HCT116 (cell line): ENCODE results near the gene SEMA5B. TPM values are rescaled to one million over a fixed set of nuclear protein-coding genes. Genes with fewer than 3 reads are reported as not detected.

Experiments used
- ATAC-seq: fragments of 200-7000 bp; cut with Tn5 transposase; 2 replicates; pipeline ENCODE4 v1.9.1; 2020; ENCODE audit warnings: mild to moderate bottlenecking, moderate library complexity
- BruUV-seq: library from RNA; stranded (reverse); fragments of 400-500 nt; replicated peaks from 2 replicates; lab custom pipeline; 2021; lab: Mats Ljungman, UMichigan
- CTCF ChIA-PET: fragments of 300-600 bp; sonication (Branson Sonifier 250); formaldehyde crosslinking; loops from one replicate; lab custom pipeline; 2021; ENCODE audit warnings: antibody characterized with exemption; lab: Charles Lee
- POLR2A ChIA-PET: fragments of 300-600, 350-600 bp; sonication (Branson Sonifier 250); formaldehyde crosslinking; loops from one replicate; lab custom pipeline; 2021; ENCODE audit warnings: antibody characterized with exemption; lab: Charles Lee
- RAD21 ChIA-PET, 2 experiments: fragments of 300-600 bp; sonication (Branson Sonifier 250); formaldehyde crosslinking; loops; one replicate each; lab custom pipeline; 2023; ENCODE audit warnings: low total read pairs in 2 of 2; ENCODE audit not compliant: uncharacterized antibody in 2 of 2, unreplicated experiment in 2 of 2, low non-redundant PET in 1 of 2; lab: Charles Lee
- DNase-seq: peaks from one replicate; pipeline ENCODE4 v3.0.0-alpha.2; 2010; ENCODE audit warnings: low read depth, low spot score
- H2AFZ ChIP-seq: fragments of 200-600 bp; shearing (Covaris generic), sonication (generic); 2 replicates; pipeline ENCODE4 v1.6.1; 2017; ENCODE audit warnings: low read depth, mixed run types, mixed read lengths, antibody characterized with exemption, low read length; ENCODE audit not compliant: poor library complexity, severe bottlenecking
- H3K27ac ChIP-seq: 2 replicates; pipeline ENCODE4 v1.5.1; 2012; ENCODE audit warnings: low read depth, low read length
- H3K27me3 ChIP-seq: fragments of 200-600 bp; sonication (generic); 2 replicates; pipeline ENCODE4 v1.6.1; 2016; ENCODE audit warnings: mixed run types, low read length, mixed read lengths; ENCODE audit not compliant: insufficient read depth
- H3K36me3 ChIP-seq, 2 experiments: fragments of 200-500 bp in 1 of 2; fragments of 200-600 bp in 1 of 2; sonication (Bioruptor generic) in 1 of 2; sonication (generic) in 1 of 2; 2 replicates each; pipeline versions ENCODE4 v1.5.1 to v1.6.1; 2014 to 2016; ENCODE audit warnings: low read length in 2 of 2, inconsistent platforms in 1 of 2, mixed read lengths in 1 of 2, mixed run types in 1 of 2; ENCODE audit not compliant: insufficient read depth in 2 of 2, control insufficient read depth in 1 of 2
- H3K4me1 ChIP-seq, 2 experiments: fragments of 200-600 bp in 1 of 2; sonication (generic) in 1 of 2; 2 replicates each; pipeline versions ENCODE4 v1.5.1 to v1.6.1; 2012 to 2017; ENCODE audit warnings: low read length in 2 of 2, inconsistent platforms in 1 of 2, mild to moderate bottlenecking in 1 of 2, mixed read lengths in 1 of 2, mixed run types in 1 of 2, moderate library complexity in 1 of 2; ENCODE audit not compliant: insufficient read depth in 2 of 2, control insufficient read depth in 1 of 2
- H3K4me2 ChIP-seq: fragments of 200-600 bp; sonication (generic); 2 replicates; pipeline ENCODE4 v1.6.1; 2017; ENCODE audit warnings: mixed run types, low read length, mixed read lengths
- H3K4me3 ChIP-seq, 2 experiments: fragments of 200-600 bp in 1 of 2; sonication (generic) in 1 of 2; replicated peaks in 1 of 2; 2 replicates each; pipeline ENCODE4 v1.5.1; 2011 to 2016; ENCODE audit warnings: low read length in 2 of 2, control low read depth in 1 of 2, low read depth in 1 of 2, mild to moderate bottlenecking in 1 of 2, mixed read lengths in 1 of 2, mixed run types in 1 of 2
- H3K79me2 ChIP-seq: fragments of 200-600 bp; sonication (generic); 2 replicates; pipeline ENCODE4 v1.6.1; 2017; ENCODE audit warnings: mild to moderate bottlenecking, mixed run types, low read length, moderate library complexity, mixed read lengths; ENCODE audit not compliant: insufficient read depth
- H3K9ac ChIP-seq: fragments of 200-600 bp; sonication (generic); 2 replicates; pipeline ENCODE4 v1.6.1; 2016; ENCODE audit warnings: low read length, mixed read lengths
- H3K9me2 ChIP-seq: fragments of 200-600 bp; sonication (generic), shearing (Covaris generic); 2 replicates; pipeline ENCODE4 v1.6.1; 2017; ENCODE audit warnings: mixed run types, mild to moderate bottlenecking, moderate library complexity; ENCODE audit not compliant: insufficient read depth
- H3K9me3 ChIP-seq, 2 experiments: fragments of 200-500 bp in 1 of 2; fragments of 200-600 bp in 1 of 2; sonication (Bioruptor generic) in 1 of 2; sonication (generic) in 1 of 2; 2 replicates each; pipeline ENCODE4 v1.6.1; 2014 to 2017; ENCODE audit warnings: low read length in 2 of 2, mixed read lengths in 2 of 2, inconsistent platforms in 1 of 2, low read depth in 1 of 2, mild to moderate bottlenecking in 1 of 2, mixed run types in 1 of 2, moderate library complexity in 1 of 2; ENCODE audit not compliant: control insufficient read depth in 1 of 2, insufficient read depth in 1 of 2
- H4K20me1 ChIP-seq: fragments of 200-600 bp; sonication (generic), shearing (Covaris generic); 2 replicates; pipeline ENCODE4 v1.6.1; 2017; ENCODE audit warnings: mixed run types, mild to moderate bottlenecking, moderate library complexity; ENCODE audit not compliant: insufficient read depth
- ATF3 ChIP-seq: IDR thresholded peaks from 2 replicates; pipeline ENCODE4 v1.6.1; 2012
- CBX3 ChIP-seq: IDR thresholded peaks from 2 replicates; pipeline ENCODE4 v1.6.1; 2012; ENCODE audit warnings: low read depth
- CEBPB ChIP-seq: IDR thresholded peaks from 2 replicates; pipeline ENCODE4 v1.6.1; 2012; ENCODE audit warnings: low read depth
- ELF1 ChIP-seq: IDR thresholded peaks from 2 replicates; pipeline ENCODE4 v1.6.1; 2012; ENCODE audit warnings: low read depth, borderline replicate concordance
- EZH2phosphoT487 ChIP-seq: fragments of 200-600 bp; IDR thresholded peaks from 2 replicates; pipeline ENCODE4 v1.6.1; 2018; ENCODE audit warnings: antibody characterized with exemption, borderline replicate concordance
- FOSL1 ChIP-seq: IDR thresholded peaks from 2 replicates; pipeline ENCODE4 v1.6.1; 2012; ENCODE audit warnings: low read depth
- JUND ChIP-seq: IDR thresholded peaks from 2 replicates; pipeline ENCODE4 v1.6.1; 2012
- MAX ChIP-seq: IDR thresholded peaks from 2 replicates; pipeline ENCODE4 v1.6.1; 2012
- POLR2A ChIP-seq: IDR thresholded peaks from 2 replicates; pipeline ENCODE4 v1.7.0; 2011; ENCODE audit warnings: borderline replicate concordance; ENCODE audit not compliant: insufficient read depth, insufficient read length; ENCODE audit errors: extremely low read depth
- POLR2AphosphoS5 ChIP-seq: IDR thresholded peaks from 2 replicates; pipeline ENCODE4 v1.6.1; 2011; ENCODE audit warnings: mild to moderate bottlenecking, low read depth, low read length, moderate library complexity
- RAD21 ChIP-seq: IDR thresholded peaks from 2 replicates; pipeline ENCODE4 v1.6.1; 2012; ENCODE audit warnings: low read depth, mild to moderate bottlenecking
- SIN3A ChIP-seq: IDR thresholded peaks from 2 replicates; pipeline ENCODE4 v1.6.1; 2012; ENCODE audit warnings: low read depth
- SP1 ChIP-seq: IDR thresholded peaks from 2 replicates; pipeline ENCODE4 v1.6.1; 2012; ENCODE audit warnings: low read depth
- SRF ChIP-seq: IDR thresholded peaks from 2 replicates; pipeline ENCODE4 v1.6.1; 2012; ENCODE audit warnings: low read depth
- TCF7L2 ChIP-seq: IDR thresholded peaks from 2 replicates; pipeline ENCODE4 v1.7.0; 2011; ENCODE audit warnings: borderline replicate concordance, inconsistent platforms; ENCODE audit not compliant: insufficient read depth, insufficient read length; ENCODE audit errors: extremely low read depth
- YY1 ChIP-seq: IDR thresholded peaks from 2 replicates; pipeline ENCODE4 v1.6.1; 2011; ENCODE audit warnings: low read length, low read depth, moderate library complexity, mild to moderate bottlenecking; ENCODE audit not compliant: insufficient replicate concordance; ENCODE audit errors: extremely low read depth
- ZBTB33 ChIP-seq: IDR thresholded peaks from 2 replicates; pipeline ENCODE4 v1.6.1; 2011; ENCODE audit warnings: mild to moderate bottlenecking, low read length, moderate library complexity; ENCODE audit not compliant: insufficient replicate concordance; ENCODE audit errors: extremely low read depth
- ZFX ChIP-seq: fragments of 450-650 bp; IDR thresholded peaks from 2 replicates; pipeline ENCODE4 v1.6.1; 2017
- ZNF274 ChIP-seq: fragments of 200-500 bp; sonication (Bioruptor generic); IDR thresholded peaks from 2 replicates; pipeline ENCODE4 v1.6.1; 2014; ENCODE audit warnings: mild to moderate bottlenecking, low read depth, low read length, inconsistent platforms
- intact Hi-C: fragments of 100-400 bp; cut with micrococcal nuclease; formaldehyde crosslinking; loops from 2 replicates; pipeline ENCODE4 v1.10.0; 2022
- total RNA-seq: library from RNA; stranded (reverse); gene quantifications from one replicate; pipeline ENCODE4 v1.2.1, GENCODE V29; 2021; ENCODE audit not compliant: unreplicated experiment
- TF ChIP-seq, protein P1 (sequence below), 3 experiments: fragments of 200-600 bp in 1 of 3; sonication (generic) in 1 of 3; IDR thresholded peaks in 2 of 3; conservative IDR thresholded peaks in 1 of 3; 2 replicates each; pipeline ENCODE4 v1.5.1; 2012 to 2017; ENCODE audit warnings: low read depth in 2 of 3, low read length in 2 of 3, antibody characterized with exemption in 1 of 3, borderline replicate concordance in 1 of 3, control low read depth in 1 of 3, mild to moderate bottlenecking in 1 of 3, mixed read lengths in 1 of 3, mixed run types in 1 of 3, moderate library complexity in 1 of 3; ENCODE audit not compliant: insufficient read depth in 1 of 3

SEMA5B gene
- total RNA-seq, 1 experiment from 2014 or later: 0.15 TPM

GRCh38 chr3:122946185-122946584 is 81.4 kb downstream of the SEMA5B start:
- DNase-seq: no peak
- no peaks in the 10 kb centered on the region for H4K20me1 ChIP-seq
- ChIA-PET POLR2A (no interaction called here), RAD21 (no interaction called here), CTCF (no interaction called here)
- no peak overlapping the region for H2AFZ ChIP-seq
- H3K4me2 ChIP-seq: no peak overlapping the region
- no peaks in the 10 kb centered on the region for H3K79me2 ChIP-seq
- H3K4me3 ChIP-seq: no peak overlapping the region
- no peak overlapping the region for H3K27ac ChIP-seq
- H3K9me2 ChIP-seq: no peaks in the 10 kb centered on the region
- no peaks in the 10 kb centered on the region for H3K27me3 ChIP-seq
- H3K9ac ChIP-seq: no peak overlapping the region
- no peaks in the 10 kb centered on the region for H3K4me1 ChIP-seq
- H3K36me3 ChIP-seq: no peaks in the 10 kb centered on the region
- BruUV-seq: no TSS peak
- ATAC-seq: no peak
- TF ChIP-seq YY1 (no peak), CEBPB (no peak), MAX (no peak), ZNF274 (no peak), ZFX (no peak), ELF1 (no peak), RAD21 (no peak), CBX3 (no peak), POLR2AphosphoS5 (no peak), SIN3A (no peak), SP1 (no peak), ZBTB33 (no peak), FOSL1 (no peak), JUND (no peak), POLR2A (no peak), EZH2phosphoT487 (no peak), ATF3 (no peak), TCF7L2 (no peak), SRF (no peak)
- TF ChIP-seq, protein P1, sequence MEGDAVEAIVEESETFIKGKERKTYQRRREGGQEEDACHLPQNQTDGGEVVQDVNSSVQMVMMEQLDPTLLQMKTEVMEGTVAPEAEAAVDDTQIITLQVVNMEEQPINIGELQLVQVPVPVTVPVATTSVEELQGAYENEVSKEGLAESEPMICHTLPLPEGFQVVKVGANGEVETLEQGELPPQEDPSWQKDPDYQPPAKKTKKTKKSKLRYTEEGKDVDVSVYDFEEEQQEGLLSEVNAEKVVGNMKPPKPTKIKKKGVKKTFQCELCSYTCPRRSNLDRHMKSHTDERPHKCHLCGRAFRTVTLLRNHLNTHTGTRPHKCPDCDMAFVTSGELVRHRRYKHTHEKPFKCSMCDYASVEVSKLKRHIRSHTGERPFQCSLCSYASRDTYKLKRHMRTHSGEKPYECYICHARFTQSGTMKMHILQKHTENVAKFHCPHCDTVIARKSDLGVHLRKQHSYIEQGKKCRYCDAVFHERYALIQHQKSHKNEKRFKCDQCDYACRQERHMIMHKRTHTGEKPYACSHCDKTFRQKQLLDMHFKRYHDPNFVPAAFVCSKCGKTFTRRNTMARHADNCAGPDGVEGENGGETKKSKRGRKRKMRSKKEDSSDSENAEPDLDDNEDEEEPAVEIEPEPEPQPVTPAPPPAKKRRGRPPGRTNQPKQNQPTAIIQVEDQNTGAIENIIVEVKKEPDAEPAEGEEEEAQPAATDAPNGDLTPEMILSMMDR (IDR thresholded peaks at IDR 0.05 in 2 of 3, conservative IDR thresholded peaks at IDR 0.05 in 1 of 3; ENCODE audit: borderline replicate concordance in 1 of 3, insufficient read depth in 1 of 3, low read depth in 2 of 3, low read length in 2 of 3): no peak
- intact Hi-C loops: no loop called here
- no peaks in the 10 kb centered on the region for H3K9me3 ChIP-seq
